Measurements from ENCODE around the gene MCF2L.
"Not testable (repeated sequence)": the region's sequence is repeated elsewhere in the genome, so short reads cannot be mapped to it uniquely, and the experiment has no call there.

Gene MCF2L

GRCh38 chr13:112968910-112969691 lies at the start of gene MCF2L:
Gene MCF2L, plus strand, starts transcription at chr13:112969214. Its CDS starts 166 bp downstream, at chr13:112969380.
- DNase-seq (ENCODE audit: low read depth in 2 of 2) = peak; percentile 24 to 44

GRCh38 chr13:112923962-112924361 lies 45.1 kb upstream of the MCF2L start:
- no peak for DNase-seq (ENCODE audit: low read depth in 2 of 2)

- DNase-seq (ENCODE audit: low read depth in 2 of 2) = no peak
Observed at GRCh38 chr13:112924365-112924764, 44.6 kb upstream of the MCF2L start.

- no peak for DNase-seq (ENCODE audit: low read depth in 2 of 2)
Observed at GRCh38 chr13:112926003-112926402, 43.0 kb upstream of the MCF2L start.

GRCh38 chr13:112926993-112927392 lies 42.0 kb upstream of the MCF2L start:
- no peak for DNase-seq (ENCODE audit: low read depth in 2 of 2)

- no peak for DNase-seq (ENCODE audit: low read depth in 2 of 2)
Observed at GRCh38 chr13:112928020-112928971, 40.7 kb upstream of the MCF2L start.

GRCh38 chr13:112928972-112929782 lies 39.8 kb upstream of the MCF2L start:
- no peak for DNase-seq (ENCODE audit: low read depth in 2 of 2)

GRCh38 chr13:112929783-112930055 lies 39.3 kb upstream of the MCF2L start:
- no peak for DNase-seq (ENCODE audit: low read depth in 2 of 2)

GRCh38 chr13:112930192-112930591 lies 38.8 kb upstream of the MCF2L start:
- no peak for DNase-seq (ENCODE audit: low read depth in 2 of 2)

DNA sequence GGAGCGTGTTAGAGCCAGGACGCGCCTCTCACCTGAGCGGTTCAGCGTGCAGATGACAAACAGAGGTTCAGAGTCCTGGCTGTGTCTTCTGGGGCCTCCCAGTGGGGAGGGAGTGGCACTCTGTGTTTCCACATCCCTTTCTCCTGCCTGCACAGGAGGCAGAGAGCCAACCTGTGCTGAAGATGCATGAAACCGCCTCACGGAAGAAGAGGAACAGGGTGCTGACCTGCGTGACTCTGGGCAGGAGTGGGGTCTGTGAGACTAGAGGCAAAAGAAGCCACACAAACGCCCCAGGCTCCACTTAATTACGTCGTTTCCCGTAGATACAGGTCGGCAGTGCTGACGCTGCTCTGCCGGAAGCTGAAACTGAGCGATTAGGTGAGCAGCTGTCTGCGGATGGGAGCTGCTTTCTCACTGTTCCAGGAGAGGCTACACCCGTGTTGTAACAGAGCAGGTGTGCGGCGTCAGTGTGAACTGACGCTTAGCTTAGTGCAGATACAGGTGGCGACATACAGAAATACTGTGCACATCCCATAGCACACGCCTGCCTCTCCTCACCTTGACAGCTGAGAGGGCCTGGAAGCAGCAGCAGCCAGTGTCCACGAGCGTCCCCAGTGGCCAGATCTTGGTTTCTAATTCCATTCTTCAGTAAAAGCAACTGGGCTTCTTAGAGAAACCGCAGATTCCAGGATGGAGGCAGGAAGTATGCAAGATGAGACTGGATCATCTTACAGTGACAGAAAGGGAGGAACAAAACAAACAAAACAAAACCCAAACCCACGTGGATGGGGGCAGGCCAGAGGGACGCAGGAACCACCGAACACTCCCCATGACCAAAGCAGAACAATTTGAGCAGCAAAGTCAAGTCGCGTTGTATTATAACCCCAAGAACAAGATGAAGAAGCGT lies 37.7 kb upstream of the MCF2L start:
- DNase-seq (ENCODE audit: low read depth in 2 of 2) = no peak

DNA sequence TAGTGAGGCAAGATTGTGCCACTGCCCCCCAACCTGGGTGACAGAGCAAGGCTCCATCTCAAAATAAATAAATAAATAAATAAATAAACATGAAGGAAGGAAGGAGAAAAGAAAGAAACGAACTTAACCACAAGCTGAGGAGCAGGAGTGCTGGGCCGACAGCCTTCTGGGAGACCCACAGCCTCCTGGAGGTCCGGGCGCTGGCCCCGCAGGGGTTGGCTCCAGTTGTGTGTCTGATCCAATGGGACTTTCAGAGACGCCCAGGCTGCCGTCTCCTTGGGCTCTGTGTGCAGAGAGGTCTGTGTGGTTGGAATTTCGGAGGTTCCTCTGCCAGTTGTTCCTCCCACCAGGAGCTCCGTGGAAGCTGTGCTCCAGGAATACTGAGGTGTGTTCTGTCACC lies 36.0 kb upstream of the MCF2L start:
- no peak for DNase-seq (ENCODE audit: low read depth in 2 of 2)

DNA sequence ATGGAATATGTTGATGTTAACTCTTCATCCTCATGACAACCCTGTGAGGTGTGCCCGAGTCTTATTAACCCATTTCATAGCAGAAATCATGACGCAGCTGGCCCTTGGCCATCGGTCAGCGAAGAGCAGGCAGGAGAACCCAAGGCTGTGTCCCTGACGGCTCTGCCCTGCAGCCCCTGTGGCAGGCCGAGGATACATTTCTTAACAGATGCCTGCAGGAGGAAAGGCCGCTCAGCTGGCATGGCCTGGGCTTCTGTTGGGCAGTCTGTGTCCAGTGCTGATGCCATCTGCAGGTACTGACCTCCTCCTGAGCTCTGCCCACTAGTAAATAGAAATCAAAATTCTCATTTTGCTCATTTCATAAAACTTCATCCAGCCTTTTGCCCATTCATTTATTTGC lies 35.4 kb upstream of the MCF2L start:
- no peak for DNase-seq (ENCODE audit: low read depth in 2 of 2)

DNA sequence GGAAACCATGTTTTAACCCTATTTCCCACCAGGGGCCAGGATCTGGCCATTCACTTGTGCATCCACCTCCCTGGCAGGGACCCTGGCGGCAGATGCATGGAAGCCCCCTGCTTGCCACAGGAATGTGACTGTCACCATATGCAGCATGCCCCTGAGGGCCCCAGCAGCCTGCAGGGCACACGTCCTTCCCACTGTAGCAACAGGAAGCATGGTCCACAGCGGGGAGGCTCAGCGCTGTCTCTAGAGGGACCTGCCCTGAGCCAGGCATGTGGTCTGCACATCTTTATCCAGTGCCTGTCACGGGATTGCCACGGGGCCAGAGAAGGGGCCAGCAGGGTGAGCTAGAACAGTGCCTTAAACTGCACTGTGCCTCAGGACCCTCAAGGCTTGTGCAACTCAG lies 34.9 kb upstream of the MCF2L start:
- DNase-seq (ENCODE audit: low read depth in 2 of 2) = no peak

DNA sequence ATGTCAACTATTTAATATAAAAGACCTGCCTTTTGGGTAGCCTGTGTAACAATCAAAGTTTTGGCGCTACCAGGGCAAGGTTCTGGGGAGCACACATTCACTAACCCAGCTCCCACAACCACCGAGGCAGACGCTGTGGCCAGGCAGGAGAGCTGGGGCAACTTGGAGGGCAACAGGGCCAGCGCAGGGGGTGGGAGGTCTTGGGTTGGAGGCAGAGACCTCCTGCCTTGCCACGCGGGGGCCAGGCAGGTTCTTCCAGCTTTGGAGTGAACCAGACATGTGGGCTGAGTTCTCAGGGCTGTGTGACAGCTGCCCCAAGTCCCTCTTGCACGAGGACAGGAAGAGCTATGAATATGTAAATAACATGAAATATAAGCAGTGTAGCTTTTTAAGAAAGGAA lies 30.3 kb upstream of the MCF2L start:
- DNase-seq (ENCODE audit: low read depth in 2 of 2) = no peak

DNA sequence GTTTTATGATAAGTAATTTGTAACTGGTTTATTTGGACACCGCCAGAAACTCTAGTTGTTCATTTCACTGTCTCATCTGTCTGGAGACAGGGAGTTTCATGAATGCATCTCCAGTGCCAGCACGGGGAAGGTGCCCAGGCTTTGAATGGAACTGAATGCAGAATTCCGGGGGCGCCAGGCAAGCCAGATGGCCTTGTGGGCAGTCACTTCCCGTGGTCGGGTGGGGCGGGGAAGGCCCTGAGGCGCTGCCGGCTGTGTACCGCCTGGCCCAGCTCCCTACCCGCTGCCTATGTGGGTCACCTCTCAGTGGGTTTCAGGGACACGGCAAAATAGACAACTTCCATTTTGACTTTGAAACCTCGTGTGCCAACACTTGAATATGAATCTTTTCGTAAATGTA lies 28.8 kb upstream of the MCF2L start:
- DNase-seq (ENCODE audit: low read depth in 2 of 2) = no peak

DNA sequence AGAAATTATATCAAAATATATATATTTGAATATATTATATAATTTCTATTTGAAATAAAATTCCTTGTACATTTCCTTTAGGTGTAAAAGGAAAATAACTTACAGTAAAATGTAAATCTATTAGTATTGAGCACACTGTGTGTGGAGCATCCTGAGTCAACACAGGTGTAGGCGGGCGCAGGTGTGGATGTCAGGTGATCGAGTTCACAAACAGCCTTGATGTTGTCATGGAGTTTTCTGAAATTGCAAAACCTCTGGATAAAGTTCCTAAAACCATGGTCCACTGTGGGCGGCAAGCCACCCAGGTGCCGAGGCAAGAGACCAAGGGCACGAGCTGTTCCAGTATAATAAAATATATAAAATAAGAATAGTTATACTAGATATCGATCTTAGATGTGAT lies 27.7 kb upstream of the MCF2L start:
- DNase-seq (ENCODE audit: low read depth in 2 of 2) = no peak

- DNase-seq (ENCODE audit: low read depth in 2 of 2) = not testable (repeated sequence)
Observed at GRCh38 chr13:112941765-112942164, 27.2 kb upstream of the MCF2L start.

DNA sequence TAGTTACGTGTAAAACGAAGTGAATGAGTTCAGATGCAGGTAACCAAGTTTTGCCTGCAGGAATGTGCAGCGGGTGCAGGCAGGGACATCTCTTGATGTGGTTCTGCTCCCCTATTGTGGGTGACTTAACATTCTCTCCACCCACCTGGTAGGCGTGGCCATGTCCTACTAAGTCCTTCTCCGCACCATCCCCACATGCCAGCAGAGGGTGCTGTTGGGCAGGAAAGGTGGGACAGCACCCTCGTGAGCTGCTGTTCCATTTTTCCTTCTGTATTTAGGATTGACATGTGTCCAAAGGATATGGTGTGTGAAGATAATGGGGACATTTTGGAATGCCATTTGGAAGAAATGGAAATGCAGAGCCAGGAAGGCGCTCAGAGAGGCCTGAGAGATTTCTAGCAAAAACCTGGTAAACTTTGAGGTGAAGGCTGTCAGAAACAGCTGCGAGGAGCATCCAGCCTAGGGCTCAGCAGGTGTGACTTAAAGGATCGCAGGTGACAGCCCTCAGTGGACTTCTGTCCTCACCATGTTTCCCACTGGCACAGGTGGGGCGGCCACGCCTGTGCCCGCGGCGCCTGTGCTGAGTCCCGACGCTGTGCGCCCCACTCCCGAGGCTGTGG lies 26.2 kb upstream of the MCF2L start:
- DNase-seq (ENCODE audit: low read depth in 2 of 2) = peak; percentile 97 to 99

DNA sequence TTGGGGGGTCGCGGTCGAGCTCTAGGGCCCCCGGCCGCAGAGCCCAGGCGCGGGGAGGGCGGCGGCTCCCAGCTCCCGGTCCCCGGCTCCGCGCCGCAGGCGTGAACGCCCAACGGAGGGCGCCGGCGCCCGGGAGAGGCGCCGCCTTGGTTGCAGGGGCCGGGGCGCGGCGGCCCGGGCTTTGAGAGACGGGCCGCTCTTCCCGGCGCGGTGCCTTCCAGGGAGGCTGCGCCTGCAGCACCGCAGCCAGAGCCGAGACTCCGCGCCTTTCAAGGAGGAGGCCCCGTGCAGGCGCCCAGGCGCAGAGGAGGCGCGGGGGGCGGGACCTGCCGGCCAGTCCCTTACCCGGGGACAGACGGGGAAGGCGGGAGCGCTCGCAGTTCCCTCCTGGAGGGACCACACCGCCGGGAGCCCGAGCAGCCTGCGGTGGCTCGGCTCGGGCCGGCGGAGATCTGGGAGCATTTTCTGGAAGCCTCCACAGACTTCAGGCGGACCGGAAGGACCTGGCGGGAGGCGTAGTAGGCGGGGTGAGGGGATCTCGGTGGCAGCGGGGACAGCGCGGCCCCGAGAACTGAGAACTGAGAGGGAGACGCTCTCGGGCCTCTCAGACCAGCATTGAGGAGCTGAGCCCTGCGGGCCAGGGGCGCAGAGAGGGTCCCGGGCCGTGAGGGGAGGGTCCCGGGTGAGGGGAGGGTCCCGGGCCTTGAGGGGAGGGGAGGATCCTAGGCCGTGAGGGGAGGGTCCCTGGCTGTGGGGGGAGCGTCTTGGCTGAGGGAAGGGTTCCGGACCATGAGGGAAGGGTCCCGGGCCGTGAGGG lies 25.5 kb upstream of the MCF2L start:
- DNase-seq (ENCODE audit: low read depth in 2 of 2) = peak in 1 of 2 donors; percentile 19

DNA sequence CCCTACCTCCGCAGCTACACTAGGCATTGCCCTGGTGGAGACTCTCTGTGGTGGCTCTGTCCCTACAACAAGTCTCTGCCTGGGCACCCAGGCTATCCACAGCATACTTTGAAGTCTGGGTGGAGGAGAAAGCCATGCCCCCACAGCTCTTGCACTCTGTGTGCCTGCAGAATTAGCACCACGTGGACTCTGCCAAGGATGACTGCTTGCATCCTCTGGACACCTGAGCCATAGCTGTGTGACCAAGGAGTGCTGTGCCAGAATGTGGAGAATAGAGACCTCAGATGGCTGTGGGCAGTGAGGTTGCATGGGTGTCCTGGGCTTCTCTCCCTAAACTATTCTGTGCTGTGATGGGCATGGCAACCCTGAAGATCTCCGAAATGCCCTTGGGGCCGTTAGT lies 21.2 kb upstream of the MCF2L start:
- DNase-seq (ENCODE audit: low read depth in 2 of 2) = no peak

Data from activated CD4-positive, alpha-beta T cell treated with anti-CD3 and anti-CD28 coated beads for 24 hours (primary cell).